SIG-M5 treated with dmso at 0.1 percent for 504 hours (cell line): ENCODE data around the gene SLC24A1.

ENCODE experiments used
- DNase-seq: peaks from one replicate; lab custom pipeline; 2025; ENCODE audit not compliant: unreplicated experiment; lab: John Stamatoyannopoulos, UW

Gene SLC24A1

GRCh38 chr15:65651831-65652749, 30.4 kb downstream of the SLC24A1 start:
- no peak for DNase-seq

- DNase-seq: no peak
These were observed 31.6 kb downstream of the SLC24A1 start for GRCh38 chr15:65653341-65653740.

- no peak for DNase-seq
These were observed 32.2 kb downstream of the SLC24A1 start for GRCh38 chr15:65653801-65654521.

GRCh38 chr15:65655026-65655425, 33.3 kb downstream of the SLC24A1 start:
- no peak for DNase-seq

GRCh38 chr15:65655457-65655856, 33.7 kb downstream of the SLC24A1 start:
- DNase-seq: no peak

- DNase-seq: no peak
These were observed 37.8 kb downstream of the SLC24A1 start for GRCh38 chr15:65659502-65660052.

- peak; percentile 18 for DNase-seq
These were observed 39.2 kb downstream of the SLC24A1 start for GRCh38 chr15:65660927-65661326.

GRCh38 chr15:65663521-65663920, 41.8 kb downstream of the SLC24A1 start:
- DNase-seq: no peak

GRCh38 chr15:65666257-65666656, 44.5 kb downstream of the SLC24A1 start:
- no peak for DNase-seq

- no peak for DNase-seq
These were observed 53.8 kb downstream of the SLC24A1 start for GRCh38 chr15:65675551-65675950.

- DNase-seq: no peak
These were observed 54.4 kb downstream of the SLC24A1 start for GRCh38 chr15:65676123-65676522.

GRCh38 chr15:65680544-65680943, 58.8 kb downstream of the SLC24A1 start:
- DNase-seq: no peak

- DNase-seq: no peak
These were observed 60.7 kb downstream of the SLC24A1 start for GRCh38 chr15:65682404-65682911.

- DNase-seq: no peak
These were observed 66.7 kb downstream of the SLC24A1 start for GRCh38 chr15:65688462-65688861.

- DNase-seq: no peak
These were observed 68.4 kb downstream of the SLC24A1 start for GRCh38 chr15:65690173-65690572.

GRCh38 chr15:65690778-65691177, 69.0 kb downstream of the SLC24A1 start:
- DNase-seq: no peak

- DNase-seq: no peak
These were observed 73.3 kb downstream of the SLC24A1 start for GRCh38 chr15:65695081-65695480.
